Tibial nerve (tissue), 4 donors: ENCODE data around the gene GOLGA6L6. TPM values are rescaled to one million over a fixed set of nuclear protein-coding genes. Genes with fewer than 3 reads are reported as not detected.
"Not testable (repeated sequence)": the region's sequence is repeated elsewhere in the genome, so short reads cannot be mapped to it uniquely, and the experiment has no call there.

Source experiments
- DNase-seq, 2 donors: peaks; one replicate each; pipeline ENCODE4 v3.0.0-alpha.2; 2019; ENCODE audit warnings: low spot score in 2 of 2
- H3K27ac ChIP-seq, 4 donors: fragments of 200-600 bp; sonication (generic) in 3 of 4; one replicate each; pipeline ENCODE4 v1.5.1; 2017 to 2019; ENCODE audit warnings: mild to moderate bottlenecking in 1 of 4
- H3K27me3 ChIP-seq, 2 donors: fragments of 200-600 bp; sonication (generic) in 1 of 2; one replicate each; pipeline versions ENCODE4 v1.5.1 to v1.6.0; 2017 to 2019
- H3K36me3 ChIP-seq, 3 donors: fragments of 200-600 bp; sonication (generic); one replicate each; pipeline ENCODE4 v1.5.1; 2018 to 2019
- H3K4me1 ChIP-seq, 4 donors: fragments of 200-600 bp; sonication (generic) in 3 of 4; one replicate each; pipeline ENCODE4 v1.5.1; 2017 to 2019
- H3K4me3 ChIP-seq, 4 donors: fragments of 200-600 bp; sonication (generic) in 3 of 4; one replicate each; pipeline ENCODE4 v1.5.1; 2017 to 2019; ENCODE audit warnings: mild to moderate bottlenecking in 1 of 4, moderate library complexity in 1 of 4
- H3K9me3 ChIP-seq, 4 donors: fragments of 200-600 bp; sonication (generic) in 3 of 4; one replicate each; pipeline ENCODE4 v1.5.1; 2017 to 2019
- WGBS, 2 donors: methylation state at CpG; one replicate each; pipeline ENCODE4 v1.1.5; 2018; 5-methylcytosine and 5-hydroxymethylcytosine counted together
- small RNA-seq: library from RNA; depleted of rRNA; stranded (forward); fragments of <200 nt; gene quantifications from one replicate; pipeline ENCODE3, GENCODE V24; 2016
- total RNA-seq, 4 donors: library from RNA; depleted of rRNA; stranded (reverse); fragments of >200 nt; gene quantifications; one replicate each; pipeline ENCODE4 v1.1.0, GENCODE V29; 2016

GOLGA6L6 gene
- total RNA-seq, 4 donors from 2014 or later = not detected

- not testable (repeated sequence) for H3K36me3 ChIP-seq, H3K9me3 ChIP-seq, H3K4me3 ChIP-seq, H3K27ac ChIP-seq, H3K27me3 ChIP-seq, DNase-seq, H3K4me1 ChIP-seq
- 100% methylated on average over 2 of the region's 5 CpGs; no CpG with 5 or more reads in 1 of the 2 donors for WGBS, 2 donors
Observed at GRCh38 chr15:20493035-20493434, 48.6 kb downstream of the GOLGA6L6 start.

DNA sequence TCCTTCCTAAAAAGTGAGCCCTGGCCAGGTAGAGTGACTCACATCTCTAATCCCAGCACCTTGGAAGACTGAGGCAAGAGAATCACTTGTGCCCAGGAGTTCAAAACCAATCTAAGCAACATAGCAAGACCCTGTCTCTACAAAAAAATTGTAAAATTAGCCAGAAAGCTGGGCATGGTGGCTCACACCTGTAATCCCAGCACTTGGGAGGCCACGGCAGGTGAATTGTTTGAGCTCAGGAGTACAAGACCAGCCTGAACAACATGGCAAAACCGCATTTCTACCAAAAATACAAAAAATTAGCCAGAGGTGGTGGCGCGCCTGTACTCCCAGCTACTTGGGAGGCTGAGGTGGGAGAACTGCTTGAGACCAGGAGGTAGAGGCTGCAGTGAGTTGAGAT, 49.0 kb downstream of the GOLGA6L6 start:
- H3K27me3 ChIP-seq, H3K4me1 ChIP-seq, DNase-seq, H3K4me3 ChIP-seq, H3K36me3 ChIP-seq, H3K27ac ChIP-seq, H3K9me3 ChIP-seq: not testable (repeated sequence)
- 86 to 100% methylated on average over 2 of the region's 4 CpGs for WGBS, 2 donors

DNA sequence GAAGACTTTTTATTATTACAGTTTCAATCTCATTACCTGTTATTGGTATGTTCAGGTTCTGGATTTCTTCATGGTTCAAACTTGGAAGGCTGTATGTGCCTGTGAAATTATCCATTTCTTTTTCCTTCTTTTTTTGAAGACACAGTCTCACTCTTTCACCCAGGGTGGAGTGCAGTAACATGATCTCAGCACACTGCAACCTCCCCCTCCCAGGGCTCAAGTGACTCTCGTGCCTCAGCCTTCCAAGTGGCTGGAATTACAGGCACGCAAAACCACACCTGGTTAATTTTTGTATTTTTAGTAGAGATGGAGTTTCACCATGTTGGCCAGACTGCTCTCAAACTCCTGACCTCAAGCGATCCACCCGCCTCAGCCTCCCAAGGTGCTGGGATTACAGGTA, 52.3 kb downstream of the GOLGA6L6 start:
- not testable (repeated sequence) for H3K4me1 ChIP-seq, H3K27me3 ChIP-seq, DNase-seq, H3K4me3 ChIP-seq, H3K36me3 ChIP-seq, H3K9me3 ChIP-seq, H3K27ac ChIP-seq
- WGBS, 2 donors = 85 to 90% methylated on average over 3 of the region's 4 CpGs

Small RNAs within 50 kb of the gene (small RNA-seq; reads per million reads assigned to genes)
- not detected for gene RN7SL759P
